GM21526 (cell line): Measurements from ENCODE around the gene B3GAT3.
"Not testable (repeated sequence)": the region's sequence is repeated elsewhere in the genome, so short reads cannot be mapped to it uniquely, and the experiment has no call there.

ENCODE experiments used
- ATAC-seq: cut with Tn5 transposase; IDR thresholded peaks from one replicate; pipeline ENCODE4 v1.9.1; 2021; ENCODE audit warnings: moderate library complexity; ENCODE audit not compliant: unreplicated experiment, low FRiP score

Gene B3GAT3

DNA sequence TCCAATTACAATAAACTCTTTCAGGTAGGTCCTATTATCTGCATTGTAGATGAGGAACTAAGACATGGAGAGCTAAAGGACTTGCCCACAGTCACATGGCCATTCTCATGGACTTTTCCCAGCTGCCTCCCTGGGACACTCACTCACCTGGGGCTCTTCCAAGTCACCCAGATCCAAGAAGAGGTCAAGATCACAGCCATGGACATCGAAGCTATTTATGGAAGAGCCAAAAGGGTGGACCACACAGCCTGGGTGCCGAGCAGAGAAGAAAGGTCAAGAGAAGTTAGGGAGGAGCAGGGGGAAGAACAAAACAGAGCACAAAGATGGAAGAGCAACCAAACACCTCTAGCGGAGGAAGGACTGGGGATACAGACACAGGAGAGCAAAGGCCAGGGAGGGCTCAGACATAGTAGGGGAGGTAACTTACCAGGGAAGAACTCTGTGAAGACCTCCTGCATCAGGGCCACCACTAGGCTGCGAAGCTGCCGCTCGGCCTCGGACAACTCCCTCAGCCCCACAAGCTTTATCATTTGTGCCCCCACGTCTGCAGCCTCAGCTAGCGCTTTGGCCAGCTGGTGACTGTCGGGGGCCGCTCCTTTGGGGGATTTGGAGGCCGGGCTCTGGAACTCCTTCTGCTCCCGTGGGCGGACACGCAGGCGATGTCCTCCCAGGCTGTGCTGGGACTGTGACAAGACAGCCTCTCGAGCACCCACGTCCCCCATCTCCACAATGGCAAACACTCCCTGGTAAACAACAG, 40.6 kb downstream of the B3GAT3 start:
- no peak for ATAC-seq

DNA sequence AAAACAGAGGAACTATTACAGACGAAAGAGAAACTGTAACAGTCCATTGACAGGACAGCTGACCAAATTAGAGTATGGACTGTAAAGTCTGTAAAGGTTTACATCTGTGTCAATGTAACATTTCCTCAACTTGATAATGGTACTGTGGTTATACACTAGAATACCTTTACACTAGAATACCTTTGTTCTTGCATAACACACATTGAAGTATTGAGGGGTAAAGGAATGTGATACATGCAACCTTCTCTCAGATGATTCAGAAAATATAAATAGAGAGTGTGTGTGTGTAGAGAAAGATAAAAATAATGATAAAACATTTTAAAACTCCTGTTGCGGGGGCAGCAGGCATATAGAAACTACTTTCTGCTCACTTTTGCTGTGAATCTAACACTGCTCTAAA, 42.5 kb downstream of the B3GAT3 start:
- ATAC-seq, result no peak

GRCh38 chr11:62578541-62578940, 43.2 kb downstream of the B3GAT3 start:
- no peak for ATAC-seq

DNA sequence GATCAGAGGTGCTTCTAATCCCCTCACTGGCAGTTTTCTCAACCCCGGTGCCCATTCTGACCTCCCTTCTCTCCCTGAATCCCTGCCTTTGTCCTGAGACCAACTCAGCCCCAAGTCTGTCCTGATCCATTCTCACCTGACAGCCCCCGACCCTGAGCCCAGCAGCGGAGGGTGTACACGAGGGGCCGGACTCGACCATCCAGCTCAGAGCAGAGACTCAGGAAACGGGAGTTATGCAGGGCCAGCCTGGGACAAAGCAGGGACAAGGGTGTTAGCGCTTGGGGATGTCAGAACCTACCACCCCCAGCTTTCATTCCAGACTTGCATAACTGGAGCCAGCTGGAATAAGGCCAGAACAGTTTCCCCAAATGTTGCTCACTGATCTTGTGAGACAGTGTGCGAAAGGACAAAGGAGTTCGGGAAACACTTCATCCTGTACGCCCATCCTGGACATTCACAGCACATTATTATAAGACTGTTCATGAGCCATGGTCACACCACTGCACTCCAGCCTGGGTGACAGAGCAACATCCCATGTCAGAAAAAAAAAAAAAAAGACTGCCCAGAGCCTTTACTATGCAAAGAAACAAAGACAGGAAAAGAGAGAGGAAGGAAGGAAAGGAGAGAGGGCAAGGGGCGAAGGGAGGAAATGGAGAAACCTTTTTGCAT, 44.6 kb downstream of the B3GAT3 start:
- no peak for ATAC-seq

DNA sequence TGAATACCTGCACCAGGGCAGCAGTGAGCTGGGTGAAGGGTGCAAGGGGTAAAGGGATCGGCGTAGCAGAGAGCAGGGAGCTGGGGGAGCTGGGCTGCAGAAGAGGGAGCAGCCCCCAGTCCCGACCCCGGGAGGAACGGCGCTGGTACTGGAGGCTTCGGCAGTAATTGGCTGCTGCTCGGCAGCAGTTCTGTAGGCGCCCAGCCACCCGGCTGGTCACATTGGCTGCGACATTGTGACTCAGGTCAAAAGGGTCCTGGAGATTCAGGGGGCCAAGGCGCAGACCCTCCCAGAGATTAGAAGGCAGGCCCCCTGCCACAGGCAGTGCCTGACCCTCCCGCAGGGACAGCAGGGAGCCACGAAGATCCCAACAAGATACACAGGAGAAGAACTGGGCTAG, 45.9 kb downstream of the B3GAT3 start:
- no peak for ATAC-seq

GRCh38 chr11:62575156-62575555, 46.6 kb downstream of the B3GAT3 start:
- ATAC-seq, result no peak

DNA sequence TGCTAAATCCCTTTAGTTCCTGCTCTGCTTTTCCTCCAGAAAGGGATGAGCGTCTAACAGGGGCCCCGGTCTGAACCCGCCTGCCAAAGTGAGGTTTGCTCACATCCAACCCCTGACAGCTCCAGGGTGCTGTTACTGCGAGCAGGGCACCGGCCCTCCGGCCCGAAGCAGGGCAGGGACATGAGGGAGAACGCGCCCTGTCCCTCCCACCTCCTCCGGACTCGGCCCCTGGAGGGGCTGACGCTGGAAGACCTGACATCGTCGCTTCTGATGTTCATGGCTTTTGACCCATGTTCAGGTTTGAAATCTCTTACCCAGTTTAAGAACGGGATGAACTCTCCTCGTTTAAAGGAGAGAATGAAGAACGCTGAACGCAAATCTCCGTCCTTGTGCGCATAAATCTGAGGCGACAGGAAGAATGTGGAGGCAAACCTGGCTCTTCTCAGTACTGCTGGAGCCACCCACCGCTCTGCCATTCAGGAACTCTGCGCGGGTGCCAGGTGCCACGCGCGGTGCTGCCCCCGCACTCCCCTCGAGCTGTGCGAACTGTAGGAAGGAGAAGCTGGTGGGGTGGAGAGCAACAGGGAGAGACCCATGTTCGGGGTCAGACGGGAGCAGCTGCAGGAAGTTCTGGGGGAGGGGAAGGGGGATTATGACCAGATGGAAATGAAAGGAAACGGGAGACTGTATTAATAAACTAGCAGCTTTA, 47.3 kb downstream of the B3GAT3 start:
- no peak for ATAC-seq

DNA sequence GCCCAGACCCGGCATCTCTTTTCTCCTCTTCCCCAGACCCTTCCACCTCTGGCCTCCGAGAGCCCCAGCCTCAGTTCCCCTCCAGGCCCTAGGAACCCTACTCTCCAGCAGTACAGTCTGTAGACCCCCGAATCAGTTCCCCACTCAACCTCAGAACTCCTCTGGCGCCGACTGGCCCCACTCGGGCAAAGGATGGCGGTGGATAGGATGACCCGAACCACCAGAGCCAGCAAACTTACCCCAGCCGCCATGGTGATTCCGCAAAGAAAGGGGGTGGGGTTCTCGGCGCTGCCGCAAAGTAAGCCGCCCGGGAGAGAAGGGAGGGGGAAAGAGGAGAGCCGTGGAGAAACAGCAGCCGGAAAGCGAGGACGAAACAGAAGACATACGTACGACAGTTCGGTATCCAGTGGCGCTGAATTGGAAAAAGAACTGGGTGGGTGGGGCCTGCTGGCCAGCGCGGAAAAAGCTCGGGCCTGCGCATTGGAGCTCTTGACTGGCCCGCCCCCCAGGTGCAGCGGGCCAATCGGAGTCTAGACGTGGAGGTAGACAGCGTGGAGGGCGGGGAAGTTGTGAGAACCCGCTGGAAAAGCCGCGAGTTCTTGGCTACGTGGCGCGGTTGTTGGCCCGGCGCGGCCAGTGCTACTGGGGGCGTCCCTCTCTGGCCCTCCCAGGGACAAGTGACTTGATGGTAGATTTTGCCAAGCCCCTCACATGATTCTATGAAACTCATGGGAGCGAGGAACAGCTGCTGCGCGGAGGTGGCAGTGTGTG, 48.0 kb downstream of the B3GAT3 start, which contains the start of gene EEF1G:
Gene EEF1G, minus strand, starts transcription at position 300 of the 771 bp plus-strand sequence. Its CDS starts 49 bp downstream, at position 251.
- peak; percentile 77 for ATAC-seq

GRCh38 chr11:62573006-62573591, 48.7 kb downstream of the B3GAT3 start:
- no peak for ATAC-seq

- no peak for ATAC-seq
Observed at GRCh38 chr11:62572431-62572830, 49.4 kb downstream of the B3GAT3 start.

- ATAC-seq, result not testable (repeated sequence)
Observed at GRCh38 chr11:62571493-62571892, 50.3 kb downstream of the B3GAT3 start.

GRCh38 chr11:62570903-62571302, 50.9 kb downstream of the B3GAT3 start:
- not testable (repeated sequence) for ATAC-seq

- ATAC-seq, result no peak
Observed at GRCh38 chr11:62569611-62570010, 52.2 kb downstream of the B3GAT3 start.

- ATAC-seq, result no peak
Observed at GRCh38 chr11:62567018-62567633, 54.7 kb downstream of the B3GAT3 start.

GRCh38 chr11:62566247-62566646, 55.5 kb downstream of the B3GAT3 start:
- ATAC-seq, result no peak
